H1 (cell line): Measurements from ENCODE around the gene NTN1. TPM values are rescaled to one million over a fixed set of nuclear protein-coding genes. Genes with fewer than 3 reads are reported as not detected.

Source experiments
- CTCF ChIA-PET: fragments of 300-600 bp; sonication (Branson Sonifier 250); formaldehyde crosslinking; loops from one replicate; lab custom pipeline; 2021; ENCODE audit not compliant: partially characterized antibody; lab: Charles Lee
- POLR2A ChIA-PET: fragments of 300-600 bp; sonication (Branson Sonifier 250); formaldehyde crosslinking; loops from one replicate; lab custom pipeline; 2021; ENCODE audit warnings: inconsistent platforms; ENCODE audit not compliant: partially characterized antibody; lab: Charles Lee
- DNase-seq, 2 experiments: peaks; one replicate each; pipeline versions ENCODE4 v3.0.0 to v3.0.0-alpha.2; 2010 to 2022; ENCODE audit warnings: low spot score in 2 of 2, low read depth in 1 of 2, mixed read lengths in 1 of 2
- FAIRE-seq: peaks from 2 replicates; lab custom pipeline; 2011; peaks lifted over from hg19 to GRCh38; lab: Jason Lieb, UNC
- H2AFZ ChIP-seq: 2 replicates; pipeline ENCODE4 v1.8.1; 2012; ENCODE audit warnings: low read length, inconsistent platforms
- H2AK5ac ChIP-seq: 2 replicates; pipeline ENCODE4 v1.6.1; 2013; ENCODE audit warnings: low read depth, low read length
- H2BK120ac ChIP-seq: replicated peaks from 2 replicates; pipeline ENCODE3; 2013; ENCODE audit warnings: low read depth, low read length, inconsistent platforms
- H2BK12ac ChIP-seq: 2 replicates; pipeline ENCODE4 v1.6.1; 2013; ENCODE audit warnings: low read depth, low read length
- H2BK15ac ChIP-seq: 2 replicates; pipeline ENCODE4 v1.6.1; 2013; ENCODE audit warnings: low read length
- H2BK20ac ChIP-seq: 2 replicates; pipeline ENCODE4 v1.6.1; 2013; ENCODE audit warnings: low read length
- H2BK5ac ChIP-seq: 2 replicates; pipeline ENCODE4 v1.6.1; 2013; ENCODE audit warnings: low read depth, low read length
- H3K14ac ChIP-seq: 2 replicates; pipeline ENCODE4 v1.6.1; 2013; ENCODE audit warnings: inconsistent platforms; ENCODE audit not compliant: insufficient read length
- H3K18ac ChIP-seq: 2 replicates; pipeline ENCODE4 v1.6.1; 2013; ENCODE audit warnings: low read length; ENCODE audit errors: extremely low read depth
- H3K23ac ChIP-seq: 2 replicates; pipeline ENCODE4 v1.6.1; 2013; ENCODE audit warnings: inconsistent platforms; ENCODE audit not compliant: insufficient read length
- H3K23me2 ChIP-seq: 2 replicates; pipeline ENCODE4 v1.6.1; 2013; ENCODE audit warnings: low read depth, low read length
- H3K27ac ChIP-seq: 2 replicates; pipeline ENCODE4 v1.6.1; 2011; ENCODE audit warnings: low read depth, low read length, inconsistent platforms
- H3K27me3 ChIP-seq, 4 experiments: replicated peaks in 1 of 4; 1 replicate in 1 of 4; 2 replicates in 3 of 4; pipeline versions ENCODE4 v1.6.1 to v1.8.1; 2011 to 2013; ENCODE audit warnings: low read length in 3 of 4, mild to moderate bottlenecking in 3 of 4, inconsistent platforms in 2 of 4, mixed read lengths in 2 of 4, moderate library complexity in 1 of 4; ENCODE audit not compliant: control insufficient read depth in 3 of 4, insufficient read depth in 3 of 4; ENCODE audit errors: extremely low read depth in 1 of 4
- H3K36me3 ChIP-seq, 4 experiments: 2 replicates each; pipeline versions ENCODE4 v1.6.1 to v1.8.1; 2011 to 2013; ENCODE audit warnings: mild to moderate bottlenecking in 4 of 4, low read length in 3 of 4, moderate library complexity in 2 of 4, control low read depth in 1 of 4, inconsistent platforms in 1 of 4; ENCODE audit not compliant: insufficient read depth in 4 of 4, control insufficient read depth in 2 of 4
- H3K4ac ChIP-seq: replicated peaks from 2 replicates; pipeline ENCODE3; 2013; ENCODE audit warnings: low read length, low read depth, mixed read lengths, inconsistent platforms; ENCODE audit not compliant: insufficient read length
- H3K4me1 ChIP-seq, 4 experiments: replicated peaks in 1 of 4; 1 replicate in 1 of 4; 2 replicates in 3 of 4; pipeline versions ENCODE4 v1.6.1 to v1.8.1; 2011 to 2013; ENCODE audit warnings: low read length in 3 of 4, inconsistent platforms in 2 of 4, mixed read lengths in 1 of 4; ENCODE audit not compliant: insufficient read depth in 4 of 4, control insufficient read depth in 3 of 4
- H3K4me2 ChIP-seq, 2 experiments: 2 replicates each; pipeline versions ENCODE4 v1.6.1 to v1.8.1; 2011 to 2013; ENCODE audit warnings: low read depth in 2 of 2, low read length in 2 of 2, control low read depth in 1 of 2, inconsistent platforms in 1 of 2, mild to moderate bottlenecking in 1 of 2; ENCODE audit not compliant: insufficient read depth in 1 of 2
- H3K4me3 ChIP-seq, 4 experiments: fragments of 200-600, 300-600 bp in 1 of 4; sonication (generic), shearing (Covaris generic), sonication (Bioruptor Twin) in 1 of 4; 2 replicates each; pipeline versions ENCODE4 v1.5.1 to v1.8.1; 2011 to 2016; ENCODE audit warnings: low read length in 4 of 4, low read depth in 3 of 4, control low read depth in 2 of 4, inconsistent platforms in 2 of 4, mild to moderate bottlenecking in 2 of 4, mixed read lengths in 1 of 4, moderate library complexity in 1 of 4; ENCODE audit not compliant: insufficient read depth in 2 of 4; ENCODE audit errors: extremely low read depth in 1 of 4
- H3K56ac ChIP-seq: replicated peaks from 2 replicates; pipeline ENCODE3; 2013; ENCODE audit warnings: low read depth, mild to moderate bottlenecking, mixed read lengths, low read length, inconsistent platforms; ENCODE audit not compliant: insufficient read length
- H3K79me1 ChIP-seq: 2 replicates; pipeline ENCODE4 v1.6.1; 2013; ENCODE audit warnings: low read depth, low read length, control low read depth
- H3K79me2 ChIP-seq, 2 experiments: 2 replicates each; pipeline versions ENCODE4 v1.6.1 to v1.8.1; 2012 to 2013; ENCODE audit warnings: low read length in 2 of 2, mild to moderate bottlenecking in 2 of 2, inconsistent platforms in 1 of 2; ENCODE audit not compliant: insufficient read depth in 2 of 2, control insufficient read depth in 1 of 2
- H3K9ac ChIP-seq, 4 experiments: replicated peaks in 1 of 4; 1 replicate in 1 of 4; 2 replicates in 3 of 4; pipeline versions ENCODE4 v1.6.1 to v1.8.1; 2011 to 2013; ENCODE audit warnings: low read depth in 3 of 4, low read length in 3 of 4, control low read depth in 2 of 4, mild to moderate bottlenecking in 2 of 4, moderate library complexity in 2 of 4, inconsistent platforms in 1 of 4; ENCODE audit errors: extremely low read depth in 1 of 4
- H3K9me3 ChIP-seq, 2 experiments: 2 replicates each; pipeline versions ENCODE4 v1.6.1 to v1.8.1; 2012 to 2013; ENCODE audit warnings: mild to moderate bottlenecking in 2 of 2, moderate library complexity in 2 of 2, control low read depth in 1 of 2, inconsistent platforms in 1 of 2, low read depth in 1 of 2, low read length in 1 of 2, mixed read lengths in 1 of 2; ENCODE audit not compliant: insufficient read depth in 2 of 2
- H4K20me1 ChIP-seq, 2 experiments: replicated peaks in 1 of 2; 2 replicates each; pipeline versions ENCODE3 to v1.8.1; 2011 to 2013; ENCODE audit warnings: inconsistent platforms in 2 of 2, low read length in 2 of 2, mild to moderate bottlenecking in 1 of 2; ENCODE audit not compliant: insufficient read depth in 2 of 2, control insufficient read depth in 1 of 2
- H4K5ac ChIP-seq: 2 replicates; pipeline ENCODE4 v1.6.1; 2013; ENCODE audit warnings: low read length, low read depth, mixed read lengths, inconsistent platforms; ENCODE audit not compliant: insufficient read length
- H4K8ac ChIP-seq: 2 replicates; pipeline ENCODE4 v1.8.0; 2013; ENCODE audit warnings: mild to moderate bottlenecking, moderate library complexity, low read length, inconsistent platforms; ENCODE audit not compliant: insufficient read depth; ENCODE audit errors: extremely low read depth
- H4K91ac ChIP-seq: replicated peaks from 2 replicates; pipeline ENCODE3; 2013; ENCODE audit warnings: low read length, mixed read lengths, inconsistent platforms; ENCODE audit not compliant: insufficient read length
- CTCF ChIP-seq, 3 experiments: IDR thresholded peaks; 1 replicate in 2 of 3; 2 replicates in 1 of 3; pipeline versions ENCODE4 v1.5.1 to v1.6.1; 2011; ENCODE audit warnings: low read length in 3 of 3, mild to moderate bottlenecking in 3 of 3, inconsistent platforms in 2 of 3, low read depth in 1 of 3, moderate library complexity in 1 of 3; ENCODE audit not compliant: insufficient read depth in 1 of 3; ENCODE audit errors: control extremely low read depth in 1 of 3
- HDAC2 ChIP-seq, 2 experiments: fragments of 300-600 bp in 1 of 2; sonication (generic) in 1 of 2; IDR thresholded peaks; 2 replicates each; pipeline ENCODE4 v1.6.1; 2011 to 2012; ENCODE audit warnings: low read depth in 2 of 2, low read length in 2 of 2, mild to moderate bottlenecking in 2 of 2, moderate library complexity in 2 of 2, borderline replicate concordance in 1 of 2, inconsistent platforms in 1 of 2
- NANOG ChIP-seq: IDR thresholded peaks from 2 replicates; pipeline ENCODE4 v1.6.1; 2011; ENCODE audit warnings: low read length, low read depth, mild to moderate bottlenecking, inconsistent platforms; ENCODE audit not compliant: insufficient read depth, poor library complexity, severe bottlenecking
- RAD21 ChIP-seq, 2 experiments: IDR thresholded peaks in 1 of 2; conservative IDR thresholded peaks in 1 of 2; 2 replicates each; pipeline ENCODE4 v1.6.1; 2011; ENCODE audit warnings: low read depth in 2 of 2, low read length in 2 of 2, improper control_type of control experiment in 1 of 2, inconsistent platforms in 1 of 2, mild to moderate bottlenecking in 1 of 2, moderate library complexity in 1 of 2
- SP2 ChIP-seq: IDR thresholded peaks from 2 replicates; pipeline ENCODE4 v1.6.1; 2012; ENCODE audit warnings: mild to moderate bottlenecking, low read length, inconsistent platforms
- WGBS, 2 experiments: shearing (Covaris generic) in 1 of 2; methylation state at CpG; one replicate each; pipeline versions ENCODE4 v1.1.6 to v1.1.7; 2013 to 2015; ENCODE audit warnings: low lambda C conversion rate in 2 of 2, mixed read lengths in 2 of 2, inconsistent platforms in 1 of 2, low coverage in 1 of 2, missing lambda C conversion rate in 1 of 2; ENCODE audit not compliant: insufficient replicate concordance in 2 of 2, insufficient coverage in 1 of 2, insufficient read length in 1 of 2; ENCODE audit errors: extremely low coverage in 1 of 2, missing lambda C conversion rate in 1 of 2; 5-methylcytosine and 5-hydroxymethylcytosine counted together
- polyA plus RNA-seq, 7 experiments: library from polyadenylated mRNA; depleted of rRNA in 3 of 7; stranded (reverse) in 5 of 7; unstranded in 2 of 7; fragments of >200 nt in 5 of 7; fragments of 200-250 nt in 2 of 7; gene quantifications; 1 replicate in 5 of 7; 2 replicates in 1 of 7; 4 replicates in 1 of 7; pipeline versions ENCODE4 v1.2.1 to v1.2.3, GENCODE V29; 2011 to 2013; ENCODE audit warnings: missing spikeins in 2 of 7, mixed read lengths in 2 of 7
- total RNA-seq: library from RNA; stranded (reverse); fragmentation: NEBNext Ultra II Directional; extraction: Animal tissue kit (Norgen Biotek cat#: 25700); gene quantifications from 2 replicates; pipeline ENCODE4 v1.2.1, GENCODE V29; 2021

Gene NTN1
- total and polyA plus RNA-seq, 2 of the 8 experiments (the other 6 are each of a cell fraction or from before 2014, with no cell fraction given) = 2.0 to 2.3 TPM

GRCh38 chr17:9225305-9226101, 204.2 kb downstream of the NTN1 start:
- H3K14ac ChIP-seq = no peak overlapping the region
- H2AFZ ChIP-seq = no peak overlapping the region
- CTCF ChIA-PET = interaction anchor here (0.6 to 2.9 kb wide), 12 partner anchors 8 to 440 kb away, joined by 3 to 8 read pairs (median 4); no protein-coding TSS in a partner anchor
- H2BK120ac ChIP-seq = no peak overlapping the region
- no peak overlapping the region; the same call in 1 of the 2 replicates for H3K18ac ChIP-seq
- peaks cover 12% of the 10 kb centered on the region for H3K23me2 ChIP-seq
- H3K27ac ChIP-seq = no peak overlapping the region
- no peak overlapping the region for H2BK15ac ChIP-seq
- POLR2A ChIA-PET = interaction anchor here (1.2 to 1.3 kb wide), 2 partner anchors 11 to 18 kb away, joined by 3 to 4 read pairs; no protein-coding TSS in a partner anchor
- H3K4me2 ChIP-seq = no peak overlapping the region
- no peak overlapping the region for H3K56ac ChIP-seq
- H3K4ac ChIP-seq = no peak overlapping the region
- H3K23ac ChIP-seq = no peak overlapping the region
- peaks cover 0 to 17% of the 10 kb centered on the region in 2 experiments for H4K20me1 ChIP-seq
- H2BK12ac ChIP-seq = no peak overlapping the region
- peak; percentile 55 for TF ChIP-seq NANOG
- TF ChIP-seq RAD21 (IDR thresholded peaks at IDR 0.05 in 1 of 2, conservative IDR thresholded peaks at IDR 0.05 in 1 of 2; ENCODE audit: low read depth in 2 of 2, low read length in 2 of 2) = peak; percentile 24 to 37; a peak in 3 of 4 replicates
- TF ChIP-seq SP2 = no peak
- no peak for TF ChIP-seq HDAC2 (IDR thresholded peaks at IDR 0.05; ENCODE audit: borderline replicate concordance in 1 of 2, low read depth in 2 of 2, low read length in 2 of 2)
- TF ChIP-seq CTCF (IDR thresholded peaks at IDR 0.05; ENCODE audit: control extremely low read depth in 1 of 3, insufficient read depth in 1 of 3, low read depth in 1 of 3, low read length in 3 of 3) = peak; percentile 26 to 46 (median 29); a peak in 2 of 4 replicates
- TF ChIP-seq, all 59 proteins: peak for 3
- H3K79me1 ChIP-seq = no peaks in the 10 kb centered on the region
- H3K27me3 ChIP-seq = peaks cover 0 to 2% (median 0%) of the 10 kb centered on the region in 4 experiments; a peak in 2 of 7 replicates
- no peak overlapping the region for H4K8ac ChIP-seq
- H2BK20ac ChIP-seq = no peak overlapping the region
- FAIRE-seq = no peak
- no peak overlapping the region for H2BK5ac ChIP-seq
- H3K79me2 ChIP-seq = no peaks in the 10 kb centered on the region
- peaks cover 0 to 22% (median 11%) of the 10 kb centered on the region in 4 experiments; a peak in 6 of 7 replicates for H3K4me1 ChIP-seq
- peak in 1 of 2 experiments; percentile 78 for DNase-seq
- H4K91ac ChIP-seq = no peak overlapping the region
- 58% methylated on average over 11 of the region's 32 CpGs; no CpG with 5 or more reads in 1 of the 2 experiments for WGBS, 2 experiments
- H2AK5ac ChIP-seq = no peak overlapping the region
- H3K36me3 ChIP-seq = peaks cover 0 to 6% (median 0%) of the 10 kb centered on the region in 4 experiments; a peak in 1 of 8 replicates
- no peak overlapping the region for H4K5ac ChIP-seq
- H3K9ac ChIP-seq = no peak overlapping the region
- no peak overlapping the region for H3K4me3 ChIP-seq
- H3K9me3 ChIP-seq = no peaks in the 10 kb centered on the region
